GM18499 (cell line): Measurements from ENCODE around the gene GJA3.

ENCODE experiments used
- ATAC-seq: cut with Tn5 transposase; IDR thresholded peaks from one replicate; pipeline ENCODE4 v1.9.1; 2021; ENCODE audit warnings: moderate number of reproducible peaks; ENCODE audit not compliant: insufficient read depth, unreplicated experiment

Gene GJA3

DNA sequence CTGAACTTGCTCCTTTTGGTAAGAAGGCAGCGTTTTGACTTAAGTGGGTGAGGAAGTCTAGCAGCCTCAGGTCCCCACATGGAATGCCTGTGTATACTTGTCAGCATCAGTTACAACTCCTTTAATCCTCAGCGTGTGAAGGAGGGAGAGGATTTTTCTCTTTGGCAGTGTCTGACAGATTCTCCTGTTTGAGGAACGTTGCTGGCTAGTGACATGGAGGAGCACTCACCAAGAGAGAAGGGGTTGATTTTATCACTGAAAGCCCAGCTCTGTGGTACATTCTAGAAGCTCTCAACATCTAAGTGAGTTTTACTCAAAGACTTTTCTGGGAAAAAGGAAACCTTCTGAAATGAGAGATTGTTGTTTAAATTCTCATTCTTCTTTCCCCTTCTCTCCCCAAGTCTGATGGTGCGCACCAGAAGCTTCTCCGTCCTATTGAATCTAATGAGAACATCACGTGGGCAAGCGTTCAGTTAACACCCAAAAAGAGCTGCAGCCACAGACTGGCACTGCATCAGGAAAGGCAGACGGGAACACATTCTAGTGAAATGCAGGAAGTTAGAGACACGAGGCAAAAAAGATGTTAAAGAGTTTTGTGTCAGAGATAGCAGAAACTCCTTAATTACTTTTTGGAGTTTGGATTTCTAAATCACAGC, 58.2 kb downstream of the GJA3 start:
- no peak for ATAC-seq

DNA sequence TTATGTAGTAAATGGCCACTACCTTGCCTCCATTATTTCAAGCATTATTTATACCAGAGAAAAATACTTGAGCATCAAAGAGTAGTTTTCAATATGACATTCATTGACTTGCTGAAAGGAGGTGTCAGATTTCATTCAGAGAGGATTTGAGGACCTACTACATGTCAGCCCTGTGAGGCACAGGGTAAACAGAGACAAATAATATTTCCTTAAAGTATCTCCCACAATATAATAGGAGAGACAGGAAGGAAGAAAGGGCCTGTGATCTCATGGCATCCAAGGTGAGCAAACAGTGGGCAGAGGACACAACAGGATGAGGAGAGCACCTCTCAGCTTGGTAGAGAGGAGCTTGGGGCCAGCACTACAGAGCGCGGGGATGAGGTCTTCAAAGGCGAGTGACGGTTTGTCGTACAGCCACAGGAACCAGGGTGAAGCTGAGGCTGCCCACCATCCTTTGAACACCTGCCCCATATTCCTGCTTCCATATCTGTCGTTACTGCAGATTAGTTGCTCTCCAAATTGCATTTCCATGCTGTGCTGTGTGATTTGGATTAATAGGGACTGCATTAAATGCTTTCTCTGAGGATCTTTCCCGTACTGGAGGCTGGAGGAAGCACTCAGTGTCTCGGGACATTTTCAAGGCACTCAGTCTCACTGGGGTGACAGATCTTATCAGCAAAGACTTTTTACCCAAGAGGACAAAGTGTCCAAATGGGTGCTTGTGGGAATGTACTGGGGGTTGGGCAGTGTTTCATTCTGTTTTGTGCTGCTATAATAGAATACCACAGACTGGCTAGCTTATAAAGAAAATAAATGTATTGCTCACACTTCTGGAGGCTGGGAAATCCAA, 59.2 kb downstream of the GJA3 start:
- ATAC-seq, result no peak

DNA sequence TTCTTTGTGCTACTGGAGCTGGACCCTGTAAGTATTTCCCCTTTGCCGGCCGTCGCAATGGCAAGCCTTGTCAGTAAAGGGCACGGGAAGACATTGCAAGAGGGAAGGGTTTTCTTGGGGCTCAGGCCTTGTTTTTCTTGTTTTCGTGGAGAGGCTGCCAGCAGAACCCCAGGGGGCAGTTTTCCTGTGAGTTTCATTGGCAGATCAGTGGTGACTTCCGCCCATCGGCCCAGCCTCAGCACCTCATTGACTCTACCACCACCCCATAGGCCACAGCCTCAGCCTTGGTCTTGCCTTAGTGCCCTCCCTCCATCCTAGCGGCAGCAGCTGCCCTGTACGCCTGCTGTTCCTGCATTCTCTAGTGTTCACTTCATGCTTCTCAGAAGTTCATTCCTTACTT, 61.5 kb downstream of the GJA3 start:
- ATAC-seq, result no peak

DNA sequence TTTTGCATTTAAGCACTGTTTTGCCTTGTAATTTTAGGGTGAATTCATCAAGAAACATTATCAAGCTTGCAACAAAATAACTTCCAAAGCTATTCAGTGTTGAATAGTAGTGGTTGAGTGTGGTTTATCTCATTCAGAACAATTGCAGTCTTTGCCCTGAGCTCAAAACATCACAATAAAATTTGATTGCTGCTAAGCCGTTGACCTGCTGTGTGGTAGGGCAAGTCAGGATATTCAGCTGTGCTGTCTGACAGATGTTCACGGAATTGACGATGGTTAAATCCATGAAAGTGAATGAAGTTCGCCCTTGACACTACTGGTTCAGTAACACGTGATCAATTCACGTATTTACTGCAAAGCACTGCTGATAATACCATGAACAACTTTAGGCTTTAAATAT, 66.9 kb downstream of the GJA3 start:
- no peak for ATAC-seq

DNA sequence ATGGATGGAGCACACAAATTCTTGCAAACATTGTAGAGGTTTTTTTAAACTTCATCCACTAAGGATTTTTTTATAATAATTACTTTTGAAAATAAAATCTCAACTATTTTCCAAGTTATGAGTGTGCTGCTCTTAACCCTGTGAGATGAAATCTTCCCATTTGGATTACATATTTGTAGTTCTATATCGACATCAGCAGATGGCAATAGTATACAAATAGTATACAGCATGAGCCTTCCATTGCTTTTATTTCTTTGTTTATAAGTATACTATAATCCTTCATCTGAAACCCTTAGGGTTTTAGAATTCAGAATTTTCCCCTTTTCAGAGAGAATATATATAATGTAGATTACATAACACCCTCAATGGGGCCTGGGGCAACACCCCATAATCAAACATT, 70.5 kb downstream of the GJA3 start:
- no peak for ATAC-seq
